ENCODE measurements around the gene TMEM94.

- no peak for TF ChIP-seq BHLHE40 (IDR thresholded peaks at IDR 0.05; ENCODE audit: low read length)
- no peak for TF ChIP-seq ZC3H11A (IDR thresholded peaks at IDR 0.05; ENCODE audit: low read depth, low read length)
- no peak for TF ChIP-seq CTCF (IDR thresholded peaks at IDR 0.05 in 2 of 3, conservative IDR thresholded peaks at IDR 0.05 in 1 of 3; ENCODE audit: insufficient read depth in 2 of 3, low read depth in 1 of 3, low read length in 3 of 3)
- TF ChIP-seq SREBF1 (IDR thresholded peaks at IDR 0.05; ENCODE audit: borderline replicate concordance, low read depth, low read length), result no peak
- TF ChIP-seq FOSL1 (tag; conservative IDR thresholded peaks at IDR 0.05), result no peak
- no peak for TF ChIP-seq BRF1 (IDR thresholded peaks at IDR 0.05; ENCODE audit: borderline replicate concordance, extremely low read depth, insufficient read length)
- no peak for TF ChIP-seq THRAP3 (IDR thresholded peaks at IDR 0.05; ENCODE audit: borderline replicate concordance)
- TF ChIP-seq NCOR1 (IDR thresholded peaks at IDR 0.05), result no peak
- TF ChIP-seq ZFX (CRISPR knock-in tag; IDR thresholded peaks at IDR 0.05), result no peak
- no peak for TF ChIP-seq CHD2 (IDR thresholded peaks at IDR 0.05; ENCODE audit: low read depth, low read length)
- TF ChIP-seq BCL6 (CRISPR knock-in tag; IDR thresholded peaks at IDR 0.05), result no peak
These were observed 8.6 kb downstream of the TMEM94 start for GRCh38 chr17:75465039-75465438.
